ENCODE data around the gene TSFM. TPM values are rescaled to one million over a fixed set of nuclear protein-coding genes. Genes with fewer than 3 reads are reported as not detected.
A peak's percentile ranks its signal among the peaks of the same experiment; 100 is the strongest.

The TSFM gene
- total and polyA plus RNA-seq, 2 of the 13 experiments (the other 11 are each of a cell fraction or from before 2014, with no cell fraction given), result 29.8 to 68.3 TPM

- TF ChIP-seq, protein P1, sequence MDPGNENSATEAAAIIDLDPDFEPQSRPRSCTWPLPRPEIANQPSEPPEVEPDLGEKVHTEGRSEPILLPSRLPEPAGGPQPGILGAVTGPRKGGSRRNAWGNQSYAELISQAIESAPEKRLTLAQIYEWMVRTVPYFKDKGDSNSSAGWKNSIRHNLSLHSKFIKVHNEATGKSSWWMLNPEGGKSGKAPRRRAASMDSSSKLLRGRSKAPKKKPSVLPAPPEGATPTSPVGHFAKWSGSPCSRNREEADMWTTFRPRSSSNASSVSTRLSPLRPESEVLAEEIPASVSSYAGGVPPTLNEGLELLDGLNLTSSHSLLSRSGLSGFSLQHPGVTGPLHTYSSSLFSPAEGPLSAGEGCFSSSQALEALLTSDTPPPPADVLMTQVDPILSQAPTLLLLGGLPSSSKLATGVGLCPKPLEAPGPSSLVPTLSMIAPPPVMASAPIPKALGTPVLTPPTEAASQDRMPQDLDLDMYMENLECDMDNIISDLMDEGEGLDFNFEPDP (CRISPR knock-in tag; conservative IDR thresholded peaks at IDR 0.05), result no peak
- TF ChIP-seq ZBTB42 (CRISPR knock-in tag; IDR thresholded peaks at IDR 0.05) (0 out of 2 replicates have a peak, but pooled peaks have one; percentile 15), STAG1 (CRISPR knock-in tag; IDR thresholded peaks at IDR 0.05) (no peak), CHD2 (IDR thresholded peaks at IDR 0.05; ENCODE audit: low read depth, low read length) (no peak), HIVEP1 (CRISPR knock-in tag; IDR thresholded peaks at IDR 0.05) (no peak), NR2C2 (CRISPR knock-in tag; IDR thresholded peaks at IDR 0.05; ENCODE audit: borderline replicate concordance) (no peak), ZNF281 (CRISPR knock-in tag; IDR thresholded peaks at IDR 0.05; ENCODE audit: borderline replicate concordance) (no peak), DNMT3B (CRISPR knock-in tag; conservative IDR thresholded peaks at IDR 0.05) (no peak), POLR2A (IDR thresholded peaks at IDR 0.05; ENCODE audit: insufficient read depth in 1 of 2, low read depth in 2 of 2, low read length in 2 of 2) (0 out of 4 replicates have a peak, but pooled peaks of 1 of the 2 experiments have one; percentile 6), ZBTB7B (CRISPR knock-in tag; IDR thresholded peaks at IDR 0.05) (0 out of 2 replicates have a peak, but pooled peaks have one; percentile 10), MED1 (CRISPR knock-in tag; IDR thresholded peaks at IDR 0.05) (peak; percentile 25; the same call in 1 of the 2 replicates), HMG20B (CRISPR knock-in tag; conservative IDR thresholded peaks at IDR 0.05) (no peak), MAFK (conservative IDR thresholded peaks at IDR 0.05 in 1 of 2, IDR thresholded peaks at IDR 0.05 in 1 of 2; ENCODE audit: low read length in 2 of 2) (no peak), EEA1 (CRISPR knock-in tag; IDR thresholded peaks at IDR 0.05; ENCODE audit: borderline replicate concordance) (peak; percentile 33; the same call in 1 of the 2 replicates), MYC (CRISPR knock-in tag; IDR thresholded peaks at IDR 0.05; ENCODE audit: borderline replicate concordance) (peak; percentile 30; the same call in 1 of the 2 replicates), RFX1 (IDR thresholded peaks at IDR 0.05) (no peak)
- TF ChIP-seq, protein P2, sequence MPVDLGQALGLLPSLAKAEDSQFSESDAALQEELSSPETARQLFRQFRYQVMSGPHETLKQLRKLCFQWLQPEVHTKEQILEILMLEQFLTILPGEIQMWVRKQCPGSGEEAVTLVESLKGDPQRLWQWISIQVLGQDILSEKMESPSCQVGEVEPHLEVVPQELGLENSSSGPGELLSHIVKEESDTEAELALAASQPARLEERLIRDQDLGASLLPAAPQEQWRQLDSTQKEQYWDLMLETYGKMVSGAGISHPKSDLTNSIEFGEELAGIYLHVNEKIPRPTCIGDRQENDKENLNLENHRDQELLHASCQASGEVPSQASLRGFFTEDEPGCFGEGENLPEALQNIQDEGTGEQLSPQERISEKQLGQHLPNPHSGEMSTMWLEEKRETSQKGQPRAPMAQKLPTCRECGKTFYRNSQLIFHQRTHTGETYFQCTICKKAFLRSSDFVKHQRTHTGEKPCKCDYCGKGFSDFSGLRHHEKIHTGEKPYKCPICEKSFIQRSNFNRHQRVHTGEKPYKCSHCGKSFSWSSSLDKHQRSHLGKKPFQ (CRISPR knock-in tag; IDR thresholded peaks at IDR 0.05; ENCODE audit: insufficient replicate concordance), result no peak
- TF ChIP-seq, protein P3, sequence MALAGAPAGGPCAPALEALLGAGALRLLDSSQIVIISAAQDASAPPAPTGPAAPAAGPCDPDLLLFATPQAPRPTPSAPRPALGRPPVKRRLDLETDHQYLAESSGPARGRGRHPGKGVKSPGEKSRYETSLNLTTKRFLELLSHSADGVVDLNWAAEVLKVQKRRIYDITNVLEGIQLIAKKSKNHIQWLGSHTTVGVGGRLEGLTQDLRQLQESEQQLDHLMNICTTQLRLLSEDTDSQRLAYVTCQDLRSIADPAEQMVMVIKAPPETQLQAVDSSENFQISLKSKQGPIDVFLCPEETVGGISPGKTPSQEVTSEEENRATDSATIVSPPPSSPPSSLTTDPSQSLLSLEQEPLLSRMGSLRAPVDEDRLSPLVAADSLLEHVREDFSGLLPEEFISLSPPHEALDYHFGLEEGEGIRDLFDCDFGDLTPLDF (CRISPR knock-in tag; IDR thresholded peaks at IDR 0.05), result 0 out of 2 replicates have a peak, but pooled peaks have one; percentile 15
- TF ChIP-seq, protein P4, sequence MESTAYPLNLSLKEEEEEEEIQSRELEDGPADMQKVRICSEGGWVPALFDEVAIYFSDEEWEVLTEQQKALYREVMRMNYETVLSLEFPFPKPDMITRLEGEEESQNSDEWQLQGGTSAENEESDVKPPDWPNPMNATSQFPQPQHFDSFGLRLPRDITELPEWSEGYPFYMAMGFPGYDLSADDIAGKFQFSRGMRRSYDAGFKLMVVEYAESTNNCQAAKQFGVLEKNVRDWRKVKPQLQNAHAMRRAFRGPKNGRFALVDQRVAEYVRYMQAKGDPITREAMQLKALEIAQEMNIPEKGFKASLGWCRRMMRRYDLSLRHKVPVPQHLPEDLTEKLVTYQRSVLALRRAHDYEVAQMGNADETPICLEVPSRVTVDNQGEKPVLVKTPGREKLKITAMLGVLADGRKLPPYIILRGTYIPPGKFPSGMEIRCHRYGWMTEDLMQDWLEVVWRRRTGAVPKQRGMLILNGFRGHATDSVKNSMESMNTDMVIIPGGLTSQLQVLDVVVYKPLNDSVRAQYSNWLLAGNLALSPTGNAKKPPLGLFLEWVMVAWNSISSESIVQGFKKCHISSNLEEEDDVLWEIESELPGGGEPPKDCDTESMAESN (CRISPR knock-in tag; conservative IDR thresholded peaks at IDR 0.05), result no peak; the same call in 1 of the 2 replicates
These were observed 9.9 kb upstream of the TSFM start, which contains the start of gene EEF1AKMT3 (continued) for GRCh38 chr12:57772429-57773322.
